Tibial nerve (tissue), 4 donors: ENCODE data around the gene KLK12. TPM values are rescaled to one million over a fixed set of nuclear protein-coding genes. Genes with fewer than 3 reads are reported as not detected.

Source experiments
- DNase-seq, 2 donors: peaks; one replicate each; pipeline ENCODE4 v3.0.0-alpha.2; 2019; ENCODE audit warnings: low spot score in 2 of 2
- H3K27ac ChIP-seq, 4 donors: fragments of 200-600 bp; sonication (generic) in 3 of 4; one replicate each; pipeline ENCODE4 v1.5.1; 2017 to 2019; ENCODE audit warnings: mild to moderate bottlenecking in 1 of 4
- H3K27me3 ChIP-seq, 2 donors: fragments of 200-600 bp; sonication (generic) in 1 of 2; one replicate each; pipeline versions ENCODE4 v1.5.1 to v1.6.0; 2017 to 2019
- H3K36me3 ChIP-seq, 3 donors: fragments of 200-600 bp; sonication (generic); one replicate each; pipeline ENCODE4 v1.5.1; 2018 to 2019
- H3K4me1 ChIP-seq, 4 donors: fragments of 200-600 bp; sonication (generic) in 3 of 4; one replicate each; pipeline ENCODE4 v1.5.1; 2017 to 2019
- H3K4me3 ChIP-seq, 4 donors: fragments of 200-600 bp; sonication (generic) in 3 of 4; one replicate each; pipeline ENCODE4 v1.5.1; 2017 to 2019; ENCODE audit warnings: mild to moderate bottlenecking in 1 of 4, moderate library complexity in 1 of 4
- H3K9me3 ChIP-seq, 4 donors: fragments of 200-600 bp; sonication (generic) in 3 of 4; one replicate each; pipeline ENCODE4 v1.5.1; 2017 to 2019
- CTCF ChIP-seq, 5 experiments: fragments of 200-600 bp in 3 of 5; fragments of 450-650 bp in 2 of 5; sonication (generic) in 3 of 5; IDR thresholded peaks; one replicate each; pipeline ENCODE4 v1.5.1; 2016 to 2019; ENCODE audit warnings: antibody characterized with exemption in 5 of 5, mild to moderate bottlenecking in 3 of 5, moderate library complexity in 2 of 5
- EP300 ChIP-seq, 2 donors: sonication (generic); formaldehyde crosslinking; IDR thresholded peaks; one replicate each; pipeline ENCODE4 v1.6.1; 2017; ENCODE audit warnings: antibody characterized with exemption in 2 of 2, mild to moderate bottlenecking in 1 of 2
- POLR2A ChIP-seq, 2 donors: fragments of 450-650 bp; IDR thresholded peaks; one replicate each; pipeline ENCODE4 v1.6.1; 2017; ENCODE audit warnings: antibody characterized with exemption in 2 of 2, mild to moderate bottlenecking in 2 of 2, moderate library complexity in 2 of 2
- WGBS, 2 donors: methylation state at CpG; one replicate each; pipeline ENCODE4 v1.1.5; 2018; 5-methylcytosine and 5-hydroxymethylcytosine counted together
- total RNA-seq, 4 donors: library from RNA; depleted of rRNA; stranded (reverse); fragments of >200 nt; gene quantifications; one replicate each; pipeline ENCODE4 v1.1.0, GENCODE V29; 2016

KLK12 gene
- total RNA-seq, 4 donors from 2014 or later = not detected

DNA sequence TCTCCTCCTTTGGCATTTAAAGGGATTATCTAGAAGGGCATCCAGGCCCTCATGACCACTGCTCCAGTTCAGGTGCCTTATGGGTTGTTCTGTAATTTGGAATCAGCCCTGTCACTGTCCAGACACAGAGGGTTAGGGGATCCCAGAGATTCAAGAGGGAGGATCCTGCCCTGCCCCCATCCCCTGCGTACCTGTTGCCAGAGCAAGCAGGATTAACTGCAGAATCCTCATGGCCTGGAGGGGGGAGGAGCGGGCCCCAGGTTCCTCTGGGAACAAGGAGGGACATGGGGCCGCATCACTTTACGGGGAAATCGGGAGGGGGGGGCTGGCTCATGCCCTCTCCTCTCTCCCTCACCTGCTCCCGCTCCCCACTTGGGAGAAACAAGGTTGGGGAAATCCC lies 9.4 kb downstream of the KLK12 start:
- no peak for DNase-seq
- WGBS, 2 donors = 72 to 84% methylated on average over 6 of the region's 6 CpGs
- TF ChIP-seq EP300 (IDR thresholded peaks at IDR 0.05) (no peak), CTCF (IDR thresholded peaks at IDR 0.05) (no peak), POLR2A (IDR thresholded peaks at IDR 0.05) (no peak)
- H3K27me3 ChIP-seq = peaks cover 0 to 29% of the 10 kb centered on the region in 2 donors
- no peak overlapping the region for H3K27ac ChIP-seq
- peaks cover 0 to 4% (median 0%) of the 10 kb centered on the region in 4 donors for H3K4me1 ChIP-seq
- no peaks in the 10 kb centered on the region for H3K36me3 ChIP-seq
- H3K4me3 ChIP-seq = no peak overlapping the region
- no peaks in the 10 kb centered on the region for H3K9me3 ChIP-seq

- Histone ChIP-seq H3K27me3 (peaks cover 0 to 34% of the 10 kb centered on the region in 2 donors), H3K4me1 (peaks cover 0 to 9% (median 0%) of the 10 kb centered on the region in 4 donors), H3K9me3 (no peaks in the 10 kb centered on the region), H3K36me3 (no peaks in the 10 kb centered on the region), H3K27ac (no peak overlapping the region), H3K4me3 (no peak overlapping the region)
- TF ChIP-seq CTCF (IDR thresholded peaks at IDR 0.05) (no peak), POLR2A (IDR thresholded peaks at IDR 0.05) (no peak), EP300 (IDR thresholded peaks at IDR 0.05) (no peak)
- 45 to 46% methylated on average over 5 of the region's 5 CpGs for WGBS, 2 donors
- no peak for DNase-seq
Observed at GRCh38 chr19:51024924-51025323, 9.9 kb downstream of the KLK12 start.

DNA sequence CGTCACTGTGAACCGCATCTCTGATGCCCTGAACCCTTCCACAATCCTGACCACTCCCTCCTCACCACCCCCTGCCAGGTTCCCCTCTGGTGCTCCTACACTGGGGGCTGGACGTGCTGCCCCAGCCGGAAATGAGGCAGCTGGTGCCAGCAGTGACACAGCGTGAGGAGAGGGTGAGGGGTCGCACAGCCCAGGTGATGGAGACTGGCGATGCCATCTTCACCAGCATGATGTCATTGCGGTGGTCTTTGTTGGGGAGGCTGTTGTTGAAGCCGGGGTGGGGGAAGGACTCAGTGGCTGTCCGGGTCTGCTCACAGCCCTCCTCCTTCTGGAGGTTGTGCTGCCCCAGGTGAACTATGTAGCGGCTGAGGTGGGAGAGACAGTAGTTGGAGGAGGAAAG lies 10.9 kb downstream of the KLK12 start:
- H3K4me1 ChIP-seq = peaks cover 0 to 19% (median 1%) of the 10 kb centered on the region in 4 donors
- peaks cover 0 to 44% of the 10 kb centered on the region in 2 donors for H3K27me3 ChIP-seq
- DNase-seq = no peak
- 70 to 79% methylated on average over 11 of the region's 11 CpGs for WGBS, 2 donors
- no peak overlapping the region for H3K27ac ChIP-seq
- no peaks in the 10 kb centered on the region for H3K36me3 ChIP-seq
- H3K9me3 ChIP-seq = no peaks in the 10 kb centered on the region
- TF ChIP-seq EP300 (IDR thresholded peaks at IDR 0.05) = no peak
- no peak for TF ChIP-seq CTCF (IDR thresholded peaks at IDR 0.05)
- no peak for TF ChIP-seq POLR2A (IDR thresholded peaks at IDR 0.05)
- H3K4me3 ChIP-seq = no peak overlapping the region

- Histone ChIP-seq H3K27ac (no peak overlapping the region), H3K4me1 (peaks cover 0 to 23% (median 1%) of the 10 kb centered on the region in 4 donors), H3K36me3 (no peaks in the 10 kb centered on the region), H3K4me3 (no peak overlapping the region), H3K27me3 (peaks cover 0 to 58% of the 10 kb centered on the region in 2 donors), H3K9me3 (peaks cover 0 to 3% (median 0%) of the 10 kb centered on the region in 4 donors)
- TF ChIP-seq EP300 (IDR thresholded peaks at IDR 0.05) = no peak
- 67% methylated on average over 14 of the region's 14 CpGs for WGBS, 2 donors
- DNase-seq = no peak
Observed at GRCh38 chr19:51022526-51022925, 12.3 kb downstream of the KLK12 start.

GRCh38 chr19:51020988-51021651 lies 13.7 kb downstream of the KLK12 start:
- Histone ChIP-seq H3K4me1 (peaks cover 0 to 35% (median 1%) of the 10 kb centered on the region in 4 donors), H3K36me3 (no peaks in the 10 kb centered on the region), H3K9me3 (peaks cover 0 to 4% (median 0%) of the 10 kb centered on the region in 4 donors), H3K27me3 (peaks cover 0 to 67% of the 10 kb centered on the region in 2 donors), H3K4me3 (no peak overlapping the region), H3K27ac (no peak overlapping the region)
- WGBS, 2 donors = 27 to 34% methylated on average over 7 of the region's 7 CpGs
- DNase-seq = peak in 1 of 2 donors; percentile 40
- TF ChIP-seq POLR2A (IDR thresholded peaks at IDR 0.05) (no peak), CTCF (IDR thresholded peaks at IDR 0.05) (peak; percentile 35 to 53 (median 40))
